MCF 10A (cell line): ENCODE results near the gene CCDC13. TPM values are rescaled to one million over a fixed set of nuclear protein-coding genes. Genes with fewer than 3 reads are reported as not detected.

Source experiments
- BruUV-seq: library from RNA; stranded (reverse); fragments of 400-500 nt; replicated peaks from 2 replicates; lab custom pipeline; 2021; lab: Mats Ljungman, UMichigan
- CTCF ChIA-PET: fragments of 300-600 bp; sonication (Branson Sonifier 250); formaldehyde crosslinking; extraction: SDS; loops from one replicate; lab custom pipeline; 2021; ENCODE audit warnings: antibody characterized with exemption, inconsistent platforms; lab: Yijun Ruan, JAX
- POLR2A ChIA-PET: fragments of 300-600, 350-650 bp; sonication (Branson Sonifier 250); formaldehyde crosslinking; extraction: SDS; loops from one replicate; lab custom pipeline; 2020; ENCODE audit warnings: antibody characterized with exemption, inconsistent platforms; lab: Yijun Ruan, JAX
- DNase-seq: peaks from one replicate; pipeline ENCODE4 v3.0.0-alpha.2; 2018; ENCODE audit not compliant: unreplicated experiment
- H3K27ac Mint-ChIP-seq: one replicate; pipeline ENCODE4 v1.8.0; 2022; ENCODE audit warnings: mild to moderate bottlenecking, low read depth, mixed read lengths; ENCODE audit not compliant: unreplicated experiment
- H3K27me3 Mint-ChIP-seq: one replicate; pipeline ENCODE4 v1.8.0; 2022; ENCODE audit warnings: mixed read lengths; ENCODE audit not compliant: insufficient read depth, unreplicated experiment
- H3K36me3 Mint-ChIP-seq: one replicate; pipeline ENCODE4 v1.8.0; 2022; ENCODE audit warnings: mild to moderate bottlenecking, moderate library complexity, mixed read lengths; ENCODE audit not compliant: insufficient read depth, unreplicated experiment
- H3K4me1 Mint-ChIP-seq: one replicate; pipeline ENCODE4 v1.8.0; 2022; ENCODE audit warnings: mixed read lengths; ENCODE audit not compliant: insufficient read depth, unreplicated experiment
- H3K4me3 Mint-ChIP-seq: one replicate; pipeline ENCODE4 v1.8.0; 2022; ENCODE audit warnings: mild to moderate bottlenecking, moderate library complexity, mixed read lengths; ENCODE audit not compliant: unreplicated experiment
- H3K9me3 Mint-ChIP-seq: one replicate; pipeline ENCODE4 v1.8.0; 2022; ENCODE audit warnings: mixed read lengths; ENCODE audit not compliant: unreplicated experiment
- CTCF ChIP-seq: fragments of 200-600 bp; IDR thresholded peaks from one replicate; pipeline ENCODE4 v1.8.0; 2022; ENCODE audit warnings: antibody characterized with exemption, mild to moderate bottlenecking; ENCODE audit not compliant: unreplicated experiment
- intact Hi-C: fragments of 100-400 bp; cut with micrococcal nuclease; formaldehyde crosslinking; loops from 2 replicates; pipeline ENCODE4 v1.14.1; 2022
- total RNA-seq: library from RNA; stranded (reverse); gene quantifications from 2 replicates; pipeline ENCODE4 v1.2.3, GENCODE V29; 2022

The CCDC13 gene
- total RNA-seq, 1 experiment from 2014 or later = 1.1 TPM

DNA sequence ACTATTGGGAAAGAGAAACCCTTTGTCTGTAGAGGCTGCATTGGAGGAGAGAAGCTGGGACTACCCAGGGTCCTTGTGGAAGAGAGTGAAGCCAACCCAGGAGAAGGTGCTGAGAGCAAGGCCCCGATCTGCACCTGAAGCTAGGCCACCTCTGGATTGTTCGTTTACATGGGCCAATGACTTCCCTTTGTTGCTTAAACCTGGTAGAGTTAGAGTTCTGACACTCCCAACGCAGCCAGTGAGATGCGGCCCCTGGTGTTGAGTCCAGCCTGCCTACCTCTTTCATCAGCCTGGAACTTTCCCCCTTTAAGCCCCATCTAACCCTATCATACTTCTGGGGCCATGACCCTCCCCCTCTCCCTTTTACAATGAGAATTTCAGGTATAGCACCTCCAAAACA, 30.8 kb downstream of the CCDC13 start:
- TF ChIP-seq CTCF = no peak
- BruUV-seq = no TSS peak
- H3K4me3 Mint-ChIP-seq = no peak overlapping the region
- DNase-seq = no peak
- intact Hi-C loops = no loop called here
- H3K4me1 Mint-ChIP-seq = no peaks in the 10 kb centered on the region
- H3K36me3 Mint-ChIP-seq = no peaks in the 10 kb centered on the region
- no peaks in the 10 kb centered on the region for H3K9me3 Mint-ChIP-seq
- no peak overlapping the region for H3K27ac Mint-ChIP-seq
- CTCF ChIA-PET = interaction anchor here (0.6 to 1.7 kb wide), 9 partner anchors 9 to 188 kb away, joined by 3 to 5 read pairs (median 3); no protein-coding TSS in a partner anchor
- POLR2A ChIA-PET = interaction anchor here (0.7 to 1.6 kb wide), 2 partner anchors 26 to 58 kb away, joined by 3 to 6 read pairs; no protein-coding TSS in a partner anchor
- H3K27me3 Mint-ChIP-seq = no peaks in the 10 kb centered on the region

GRCh38 chr3:42741796-42742195, 31.3 kb downstream of the CCDC13 start:
- H3K27me3 Mint-ChIP-seq = no peaks in the 10 kb centered on the region
- no peak for TF ChIP-seq CTCF
- no peak overlapping the region for H3K27ac Mint-ChIP-seq
- ChIA-PET CTCF (interaction anchor here (0.6 to 1.5 kb wide), 6 partner anchors 13 to 252 kb away, joined by 3 to 6 read pairs (median 4); no protein-coding TSS in a partner anchor), POLR2A (interaction anchor here (1.6 to 2.0 kb wide), 3 partner anchors 58 to 89 kb away, joined by 4 to 6 read pairs (median 4); no protein-coding TSS in a partner anchor)
- no peaks in the 10 kb centered on the region for H3K4me1 Mint-ChIP-seq
- no TSS peak for BruUV-seq
- no peaks in the 10 kb centered on the region for H3K9me3 Mint-ChIP-seq
- intact Hi-C loops = no loop called here
- DNase-seq = no peak
- H3K36me3 Mint-ChIP-seq = no peaks in the 10 kb centered on the region
- no peak overlapping the region for H3K4me3 Mint-ChIP-seq

- no peaks in the 10 kb centered on the region for H3K36me3 Mint-ChIP-seq
- no peaks in the 10 kb centered on the region for H3K27me3 Mint-ChIP-seq
- H3K27ac Mint-ChIP-seq = no peak overlapping the region
- intact Hi-C loops = no loop called here
- ChIA-PET CTCF (interaction anchor here (1.0 kb wide), 1 partner anchor 10 kb away, joined by 5 read pairs; no protein-coding TSS in a partner anchor), POLR2A (interaction anchor here (2.0 kb wide), 1 partner anchor 63 kb away, joined by 4 read pairs; no protein-coding TSS in a partner anchor)
- no peak for TF ChIP-seq CTCF
- H3K4me3 Mint-ChIP-seq = no peak overlapping the region
- no peaks in the 10 kb centered on the region for H3K4me1 Mint-ChIP-seq
- H3K9me3 Mint-ChIP-seq = no peaks in the 10 kb centered on the region
- no TSS peak for BruUV-seq
- no peak for DNase-seq
Measured at GRCh38 chr3:42739401-42740158, 33.5 kb downstream of the CCDC13 start.

- intact Hi-C loops = no loop called here
- no peak for TF ChIP-seq CTCF
- no peak for DNase-seq
- CTCF ChIA-PET = interaction anchor here (0.9 to 2.0 kb wide), 3 partner anchors 8 to 15 kb away, joined by 3 to 8 read pairs (median 4); no protein-coding TSS in a partner anchor
- BruUV-seq = no TSS peak
- POLR2A ChIA-PET = no interaction called here
- Mint-ChIP-seq H3K4me3 (no peak overlapping the region), H3K4me1 (no peaks in the 10 kb centered on the region), H3K9me3 (no peaks in the 10 kb centered on the region), H3K27me3 (no peaks in the 10 kb centered on the region), H3K36me3 (no peaks in the 10 kb centered on the region), H3K27ac (no peak overlapping the region)
Measured at GRCh38 chr3:42736531-42736930, 36.5 kb downstream of the CCDC13 start.
